SU-DHL-6 (cell line): ENCODE data around the gene CFAP45.

Experiments
- EZH2phosphoT487 ChIP-seq: fragments of 200-600 bp; sonication (generic), shearing (Covaris generic); conservative IDR thresholded peaks from 2 replicates; pipeline ENCODE4 v1.6.1; 2018; ENCODE audit warnings: mild to moderate bottlenecking, antibody characterized with exemption, low read length, moderate library complexity, mixed read lengths
- TF ChIP-seq, protein P1 (sequence below): fragments of 200-600 bp; sonication (generic); IDR thresholded peaks from one replicate; pipeline ENCODE4 v1.5.1; 2017; ENCODE audit warnings: antibody characterized with exemption, mild to moderate bottlenecking, low read length, moderate library complexity; ENCODE audit not compliant: insufficient read depth, poor library complexity, severe bottlenecking

DNA sequence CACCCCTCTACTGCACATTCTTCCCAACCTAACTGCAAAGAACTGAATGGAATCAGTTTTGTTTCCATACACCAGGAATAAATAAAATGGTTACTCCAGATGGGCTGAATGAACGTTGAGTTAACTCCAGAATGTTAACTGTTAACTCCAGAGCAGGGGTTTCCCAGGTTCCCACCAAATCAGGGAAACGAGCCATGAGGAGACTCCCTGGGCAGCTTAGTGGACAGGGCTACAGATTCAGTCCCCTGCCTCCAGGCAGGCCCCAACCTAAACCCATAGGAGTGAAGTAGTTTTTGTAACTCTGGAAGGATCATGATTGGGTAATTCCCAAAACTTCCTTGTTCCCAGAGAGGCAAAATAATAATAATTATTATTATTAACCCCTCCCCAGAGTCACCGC is 51.6 kb downstream of the CFAP45 start:
- TF ChIP-seq, protein P1, sequence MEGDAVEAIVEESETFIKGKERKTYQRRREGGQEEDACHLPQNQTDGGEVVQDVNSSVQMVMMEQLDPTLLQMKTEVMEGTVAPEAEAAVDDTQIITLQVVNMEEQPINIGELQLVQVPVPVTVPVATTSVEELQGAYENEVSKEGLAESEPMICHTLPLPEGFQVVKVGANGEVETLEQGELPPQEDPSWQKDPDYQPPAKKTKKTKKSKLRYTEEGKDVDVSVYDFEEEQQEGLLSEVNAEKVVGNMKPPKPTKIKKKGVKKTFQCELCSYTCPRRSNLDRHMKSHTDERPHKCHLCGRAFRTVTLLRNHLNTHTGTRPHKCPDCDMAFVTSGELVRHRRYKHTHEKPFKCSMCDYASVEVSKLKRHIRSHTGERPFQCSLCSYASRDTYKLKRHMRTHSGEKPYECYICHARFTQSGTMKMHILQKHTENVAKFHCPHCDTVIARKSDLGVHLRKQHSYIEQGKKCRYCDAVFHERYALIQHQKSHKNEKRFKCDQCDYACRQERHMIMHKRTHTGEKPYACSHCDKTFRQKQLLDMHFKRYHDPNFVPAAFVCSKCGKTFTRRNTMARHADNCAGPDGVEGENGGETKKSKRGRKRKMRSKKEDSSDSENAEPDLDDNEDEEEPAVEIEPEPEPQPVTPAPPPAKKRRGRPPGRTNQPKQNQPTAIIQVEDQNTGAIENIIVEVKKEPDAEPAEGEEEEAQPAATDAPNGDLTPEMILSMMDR: no peak
- no peak for TF ChIP-seq EZH2phosphoT487
